ENCODE measurements around the gene MAFB.

- TF ChIP-seq CTCF (IDR thresholded peaks at IDR 0.05) (no peak), POLR2AphosphoS5 (IDR thresholded peaks at IDR 0.05; ENCODE audit: insufficient read depth in 1 of 2, low read depth in 1 of 2) (no peak)
Measured at GRCh38 chr20:40663991-40664880, 24.8 kb downstream of the MAFB start.

All from vagina (tissue), 2 donors.